ENCODE data around the gene ANKRD40.

DNA sequence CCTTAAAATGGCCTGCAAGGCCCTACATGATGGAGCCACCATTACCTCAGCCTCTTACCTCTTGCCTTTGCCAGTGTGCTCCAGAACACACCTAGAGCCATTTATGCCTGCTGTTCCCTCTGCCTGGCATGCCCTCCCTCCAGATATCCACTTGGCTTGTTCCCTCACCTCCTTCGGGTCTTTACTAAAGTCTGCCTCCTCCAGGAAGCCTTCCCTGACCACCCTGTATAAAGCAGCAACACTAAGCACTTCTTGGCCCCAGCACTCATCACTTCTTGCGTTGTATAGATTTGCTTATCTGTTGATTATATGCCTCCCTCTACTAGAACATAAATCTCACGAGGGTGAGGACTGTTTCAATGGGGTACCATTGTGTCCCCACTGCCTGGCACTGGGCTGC lies 25.3 kb downstream of the ANKRD40 start:
- TF ChIP-seq, protein P1, sequence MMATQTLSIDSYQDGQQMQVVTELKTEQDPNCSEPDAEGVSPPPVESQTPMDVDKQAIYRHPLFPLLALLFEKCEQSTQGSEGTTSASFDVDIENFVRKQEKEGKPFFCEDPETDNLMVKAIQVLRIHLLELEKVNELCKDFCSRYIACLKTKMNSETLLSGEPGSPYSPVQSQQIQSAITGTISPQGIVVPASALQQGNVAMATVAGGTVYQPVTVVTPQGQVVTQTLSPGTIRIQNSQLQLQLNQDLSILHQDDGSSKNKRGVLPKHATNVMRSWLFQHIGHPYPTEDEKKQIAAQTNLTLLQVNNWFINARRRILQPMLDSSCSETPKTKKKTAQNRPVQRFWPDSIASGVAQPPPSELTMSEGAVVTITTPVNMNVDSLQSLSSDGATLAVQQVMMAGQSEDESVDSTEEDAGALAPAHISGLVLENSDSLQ (IDR thresholded peaks at IDR 0.05): no peak
- TF ChIP-seq ZNF384 (IDR thresholded peaks at IDR 0.05) (no peak), NFRKB (IDR thresholded peaks at IDR 0.05) (no peak), BHLHE40 (IDR thresholded peaks at IDR 0.05; ENCODE audit: borderline replicate concordance) (no peak), SP1 (IDR thresholded peaks at IDR 0.05) (no peak), FOXK2 (IDR thresholded peaks at IDR 0.05) (no peak), SUZ12 (IDR thresholded peaks at IDR 0.05) (no peak), FOXM1 (IDR thresholded peaks at IDR 0.05; ENCODE audit: borderline replicate concordance) (no peak)
